Measurements from ENCODE around the gene HDLBP.
A peak's percentile ranks its signal among the peaks of the same experiment; 100 is the strongest.

Gene HDLBP

DNA sequence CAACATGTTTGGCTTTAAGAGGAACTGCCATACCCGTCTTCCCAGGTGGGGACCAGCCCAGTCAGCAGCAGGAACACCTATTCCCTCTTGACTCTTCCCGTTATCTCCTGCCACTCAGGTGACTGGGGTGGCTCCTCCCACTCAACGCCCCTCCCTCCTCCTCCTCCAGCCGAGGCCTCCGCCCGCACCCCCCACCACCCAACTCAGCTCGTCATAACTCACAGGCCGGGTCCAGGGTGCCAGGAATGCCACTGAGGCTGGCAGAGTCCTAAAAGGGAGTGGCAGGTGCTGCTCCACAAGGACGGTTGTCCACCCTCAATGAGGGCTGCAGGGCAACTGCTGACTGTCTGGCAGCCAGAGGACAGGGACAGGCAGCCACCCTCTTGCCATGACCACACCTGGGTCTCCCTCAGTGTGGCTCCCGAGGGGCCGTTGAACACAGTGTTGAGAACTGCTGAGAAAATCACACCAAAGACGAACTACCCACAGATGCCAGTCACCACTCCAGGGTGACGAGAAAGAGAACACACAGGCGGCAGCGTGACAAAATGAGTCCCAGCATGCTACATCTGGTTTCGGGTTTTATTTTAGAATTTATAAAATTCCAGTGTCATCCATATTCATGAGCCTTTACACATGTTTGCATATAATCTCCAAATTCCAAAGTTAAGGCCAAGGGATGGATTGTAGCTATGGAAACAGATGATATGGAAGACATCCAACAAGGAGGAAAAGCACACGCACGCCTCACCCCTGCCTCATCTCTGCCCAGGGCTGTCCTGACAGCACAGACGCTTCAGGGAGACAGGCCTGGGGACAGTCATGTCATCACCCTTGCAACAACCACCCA lies 88.5 kb downstream of the HDLBP start:
- no peak for DNase-seq

DNA sequence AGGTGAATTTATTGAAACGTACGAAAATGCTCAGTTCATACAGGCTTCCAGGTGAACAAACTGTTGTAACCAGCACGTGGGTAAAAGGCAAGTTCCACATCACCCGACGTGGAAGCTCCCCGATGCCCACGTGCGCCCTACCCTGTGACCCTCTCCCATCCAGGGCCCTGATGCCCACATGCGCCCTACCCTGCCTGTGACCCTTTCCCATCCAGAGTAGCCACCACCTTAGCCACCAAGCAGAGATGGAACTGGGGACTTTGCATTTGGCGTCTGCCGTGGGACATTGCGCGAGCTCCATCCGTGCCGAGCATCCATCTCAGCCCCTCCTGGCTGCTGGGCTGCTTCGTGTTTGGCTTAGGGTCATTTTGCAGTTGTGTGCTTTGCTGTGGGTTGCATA lies 89.5 kb downstream of the HDLBP start:
- no peak for DNase-seq

DNA sequence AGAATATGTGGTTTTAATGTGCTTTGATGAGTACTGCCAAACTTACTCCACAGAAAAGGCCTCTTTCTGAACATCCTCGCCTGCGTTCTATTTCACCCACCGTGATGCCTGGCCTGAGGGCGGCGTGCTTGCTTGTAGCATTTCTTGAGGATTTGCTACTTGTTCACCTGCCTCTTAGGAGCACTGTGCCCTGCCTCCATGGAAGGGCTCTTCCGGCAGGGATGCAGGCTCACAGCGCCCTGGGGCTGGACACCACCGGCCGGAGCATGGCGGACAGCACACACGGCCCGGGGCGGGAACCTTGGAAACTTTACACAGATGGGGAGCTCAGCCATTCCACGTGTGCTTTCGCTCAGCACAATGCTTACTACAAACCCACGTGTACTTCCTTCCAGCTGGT lies 89.9 kb downstream of the HDLBP start:
- DNase-seq = no peak

DNA sequence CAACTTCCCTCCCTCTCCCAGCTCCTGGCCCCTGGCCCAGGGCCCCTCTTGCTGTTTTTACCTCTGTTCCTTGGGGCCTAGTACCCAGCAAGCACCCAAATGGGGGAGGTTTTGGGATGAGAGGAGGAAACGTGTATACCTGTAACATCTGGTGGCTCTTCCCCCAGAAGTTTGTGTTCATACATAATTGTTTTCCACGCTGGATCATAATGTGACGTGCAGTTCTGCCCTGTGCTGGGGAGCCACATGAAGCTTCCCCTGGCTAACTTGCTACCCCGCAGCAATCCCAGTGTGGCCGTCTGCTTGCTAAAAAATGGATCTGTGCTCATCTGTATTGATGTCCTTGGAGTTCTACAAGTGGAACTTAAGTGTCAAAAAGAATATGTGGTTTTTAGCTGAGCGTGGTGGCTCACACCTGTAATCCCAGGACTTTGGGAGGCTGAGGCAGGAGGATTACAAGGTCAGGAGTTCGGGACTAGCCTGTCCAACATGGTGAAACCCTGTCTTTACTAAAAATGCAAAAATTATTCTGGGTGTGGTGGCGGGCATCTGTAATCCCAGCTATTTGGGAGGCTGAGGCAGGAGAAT lies 90.5 kb downstream of the HDLBP start:
- DNase-seq = no peak

DNA sequence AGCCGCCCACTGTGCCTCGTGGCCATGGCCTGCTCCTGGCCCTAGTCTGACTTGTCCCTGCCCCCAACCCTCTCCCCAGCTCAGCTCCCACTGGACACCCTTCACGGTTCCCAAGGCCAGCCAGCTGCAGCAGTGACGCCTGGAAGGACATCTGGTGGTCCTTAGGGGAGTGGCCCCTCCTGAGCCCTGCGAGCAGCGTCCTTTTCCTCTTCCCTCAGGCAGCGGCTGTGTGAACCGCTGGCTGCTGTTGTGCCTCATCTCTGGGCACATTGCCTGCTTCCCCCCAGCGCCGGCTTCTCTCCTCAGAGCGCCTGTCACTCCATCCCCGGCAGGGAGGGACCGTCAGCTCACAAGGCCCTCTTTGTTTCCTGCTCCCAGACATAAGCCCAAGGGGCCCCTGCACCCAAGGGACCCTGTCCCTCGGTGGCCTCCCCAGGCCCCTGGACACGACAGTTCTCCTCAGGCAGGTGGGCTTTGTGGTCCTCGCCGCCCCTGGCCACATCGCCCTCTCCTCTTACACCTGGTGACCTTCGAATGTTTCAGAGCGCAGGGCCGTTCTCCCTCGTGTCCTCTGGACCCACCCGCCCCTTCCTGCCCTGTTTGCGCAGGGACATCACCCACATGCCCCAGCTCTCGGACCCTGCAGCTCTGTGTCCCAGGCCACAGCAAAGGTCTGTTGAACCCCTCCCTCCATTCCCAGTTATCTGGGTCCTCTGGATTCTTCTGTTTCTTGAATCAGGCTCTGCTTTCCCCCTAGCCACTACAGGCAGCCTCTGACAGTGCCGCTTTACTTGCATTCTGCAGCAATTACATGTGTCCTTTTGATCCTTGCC lies 91.2 kb downstream of the HDLBP start:
- no peak for DNase-seq

DNA sequence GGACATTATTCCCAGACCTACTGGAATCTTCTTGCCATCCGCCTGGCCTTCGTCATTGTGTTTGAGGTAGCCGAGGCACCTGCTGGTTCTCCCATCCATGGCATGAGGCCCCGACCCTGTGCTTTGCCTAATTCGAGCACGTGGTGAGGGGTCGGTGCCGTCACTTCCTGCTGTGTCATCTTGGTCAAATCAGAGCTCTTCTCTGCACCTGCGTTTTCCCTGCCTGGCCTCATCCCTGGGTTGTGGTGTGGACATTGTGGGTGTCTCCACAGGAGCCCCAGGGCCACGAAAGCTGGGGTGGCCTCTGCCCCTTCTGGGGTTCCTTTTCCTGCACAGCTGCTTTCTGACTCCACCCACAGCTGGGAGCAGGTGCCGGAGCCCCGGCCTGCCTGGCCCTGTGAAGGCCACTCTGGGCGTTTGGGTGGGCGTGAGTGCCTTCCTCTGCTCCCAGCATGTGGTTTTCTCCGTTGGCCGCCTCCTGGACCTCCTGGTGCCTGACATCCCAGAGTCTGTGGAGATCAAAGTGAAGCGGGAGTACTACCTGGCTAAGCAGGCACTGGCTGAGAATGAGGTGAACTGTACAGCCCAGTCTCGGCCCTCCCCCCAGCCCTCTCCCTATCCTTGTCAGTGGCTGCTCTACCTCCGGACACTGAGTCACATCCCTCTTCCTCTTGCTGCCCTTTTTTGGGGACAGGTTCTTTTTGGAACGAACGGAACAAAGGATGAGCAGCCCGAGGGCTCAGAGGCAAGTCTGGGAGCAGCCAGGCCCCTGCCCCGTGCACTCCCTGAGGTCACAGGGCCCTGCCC lies 92.1 kb downstream of the HDLBP start:
- no peak for DNase-seq

DNA sequence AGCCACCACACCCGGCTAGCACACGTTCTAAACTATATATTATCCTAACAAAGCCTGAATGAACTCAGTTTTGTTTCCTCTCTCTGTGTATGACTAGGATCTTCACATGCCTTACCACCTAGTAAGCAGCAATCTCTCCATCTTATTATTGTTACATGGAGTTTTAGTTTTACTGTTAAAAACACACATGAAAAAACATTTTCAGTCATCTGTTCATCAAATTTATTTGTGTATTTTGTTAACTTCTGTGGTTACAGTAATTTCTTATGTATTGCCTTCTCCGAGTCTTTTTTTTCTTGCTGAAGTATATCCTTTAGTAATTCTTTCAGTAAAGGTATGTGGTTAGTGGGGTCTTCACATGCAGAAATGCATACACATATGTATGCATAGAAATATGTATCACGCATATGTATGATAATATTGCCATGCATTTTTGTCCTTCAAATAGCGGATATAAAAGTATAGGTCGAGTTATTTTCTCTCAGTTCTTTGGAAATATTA lies 95.6 kb downstream of the HDLBP start:
- DNase-seq = no peak

DNA sequence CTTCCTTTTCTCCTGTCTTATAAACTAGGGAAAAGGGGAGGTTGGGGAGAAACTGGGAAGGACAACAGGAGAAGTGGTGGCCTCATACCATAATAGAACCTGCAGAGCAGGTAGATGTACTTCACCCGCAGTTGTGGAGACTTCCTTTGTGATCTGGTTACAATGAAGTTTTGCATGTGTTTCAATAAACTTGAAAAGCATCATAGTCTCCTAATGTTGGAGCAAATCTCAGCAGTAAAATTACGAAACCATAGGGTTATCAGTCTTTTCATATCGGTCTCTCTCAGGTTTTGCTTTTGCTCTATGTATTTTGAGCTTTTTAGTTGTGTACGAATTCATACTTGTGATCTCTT lies 96.5 kb downstream of the HDLBP start:
- DNase-seq = no peak

DNA sequence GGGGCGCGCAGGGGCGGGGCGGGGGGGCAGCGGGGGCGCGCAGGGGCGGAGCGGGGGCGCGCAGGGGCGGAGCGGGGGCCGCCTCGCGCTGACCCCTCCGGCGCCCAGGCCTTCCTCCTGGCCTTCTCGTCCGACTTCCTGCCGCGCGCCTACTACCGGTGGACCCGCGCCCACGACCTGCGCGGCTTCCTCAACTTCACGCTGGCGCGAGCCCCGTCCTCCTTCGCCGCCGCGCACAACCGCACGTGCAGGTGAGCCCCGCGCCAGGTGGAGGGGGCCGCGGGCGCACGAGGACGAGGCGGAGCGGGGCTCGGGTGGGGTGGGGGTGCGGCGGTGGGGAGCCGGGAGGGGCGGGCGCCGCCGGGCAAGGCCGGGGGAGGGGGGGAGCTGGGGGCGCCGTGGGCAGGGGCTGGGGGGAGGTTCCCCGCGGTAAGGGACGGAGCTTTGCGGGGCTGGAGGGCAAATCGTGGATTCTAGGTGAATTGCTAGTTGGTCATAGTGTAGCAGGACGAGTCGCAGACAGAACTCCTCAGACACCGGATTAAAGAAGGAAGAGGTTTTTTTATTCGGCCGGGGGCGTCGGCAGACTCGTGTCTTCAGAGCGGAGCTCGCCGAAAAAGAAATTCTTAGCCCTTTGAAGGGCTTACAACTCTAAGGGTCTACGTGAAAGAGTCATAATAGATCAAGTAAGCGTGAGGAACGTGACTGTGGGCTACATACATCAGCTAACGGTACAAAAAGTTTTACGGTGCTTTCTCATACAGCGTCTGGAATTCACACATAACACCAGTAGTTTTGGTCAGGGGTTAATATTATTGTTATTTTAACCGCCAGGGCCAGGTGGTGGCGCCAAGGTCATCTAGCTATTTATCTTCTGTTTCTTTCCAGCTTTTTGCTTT lies 97.1 kb downstream of the HDLBP start:
- DNase-seq = peak; percentile 64

DNA sequence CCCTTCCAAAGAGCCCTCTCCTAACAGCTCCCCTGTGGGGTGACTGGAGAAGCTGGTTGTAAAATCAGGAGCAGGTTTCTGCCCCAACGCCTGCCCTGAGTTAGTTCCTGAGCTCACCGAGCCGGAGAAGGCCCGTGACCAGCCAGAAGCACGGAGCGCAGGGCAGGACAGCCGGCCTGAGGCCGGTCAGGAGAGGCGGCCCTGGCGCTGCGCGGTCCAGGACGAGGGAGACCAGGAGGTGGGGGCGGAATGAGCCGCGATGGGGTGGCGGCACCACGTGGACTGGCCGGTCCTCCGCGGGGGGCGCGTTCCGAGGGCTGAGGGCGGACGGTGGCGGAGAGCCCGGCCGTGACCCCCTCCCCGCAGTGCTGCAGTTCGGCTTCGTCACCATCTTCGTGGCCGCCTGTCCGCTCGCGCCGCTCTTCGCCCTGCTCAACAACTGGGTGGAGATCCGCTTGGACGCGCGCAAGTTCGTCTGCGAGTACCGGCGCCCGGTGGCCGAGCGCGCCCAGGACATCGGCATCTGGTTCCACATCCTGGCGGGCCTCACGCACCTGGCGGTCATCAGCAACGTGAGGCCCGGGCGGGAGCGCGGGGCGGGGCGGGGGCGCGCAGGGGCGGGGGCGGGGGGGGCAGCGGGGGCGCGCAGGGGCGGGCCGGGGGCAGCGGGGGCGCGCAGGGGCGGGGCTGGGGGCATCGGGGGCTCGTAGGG lies 98.0 kb downstream of the HDLBP start:
- DNase-seq = peak; percentile 63

DNA sequence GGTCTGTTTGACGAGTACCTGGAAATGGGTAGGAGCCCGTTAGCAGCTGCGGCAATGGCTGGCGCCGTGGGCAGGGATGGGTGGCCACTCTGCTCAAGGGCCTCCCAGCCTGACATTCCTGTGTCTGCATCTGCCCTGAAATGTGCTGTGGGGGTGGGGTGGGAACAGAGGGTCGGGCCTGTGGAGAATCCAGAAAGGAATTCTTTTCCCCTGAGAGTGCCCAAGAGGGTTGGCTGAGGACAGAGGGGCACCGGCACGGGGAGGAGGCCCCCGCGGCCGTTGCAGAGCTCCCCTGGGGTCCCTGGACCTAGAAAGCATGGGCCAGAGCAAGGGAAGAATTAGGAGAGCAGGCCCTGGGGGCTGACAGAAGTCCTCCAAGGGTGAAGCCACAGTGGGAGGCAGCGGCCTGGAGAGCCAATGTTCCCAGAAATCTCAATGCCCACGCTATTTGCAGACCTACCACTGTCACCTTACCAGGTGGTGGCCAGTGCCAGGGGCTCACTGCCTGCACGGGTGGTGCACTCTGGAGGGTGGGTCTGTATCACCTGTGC lies 99.2 kb downstream of the HDLBP start:
- DNase-seq = no peak

DNA sequence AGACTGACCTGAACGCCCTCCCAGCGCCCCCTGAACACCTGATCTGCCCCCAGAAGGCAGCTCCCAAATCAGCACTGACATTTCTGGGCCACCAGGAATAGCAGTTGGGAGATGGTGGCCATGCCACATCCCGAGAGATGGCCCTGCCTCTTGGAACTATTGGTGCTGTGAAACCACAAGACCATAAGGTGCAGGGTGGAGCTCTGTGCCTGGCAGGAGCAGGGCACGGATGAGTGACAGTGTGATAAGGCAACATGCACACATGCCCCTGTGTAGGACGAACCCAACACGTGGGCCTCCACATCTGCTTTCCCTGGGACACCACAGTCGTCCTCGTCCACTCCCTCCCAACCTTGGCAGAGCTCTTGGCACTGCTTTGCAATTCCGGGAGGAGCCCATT lies 100.1 kb downstream of the HDLBP start:
- DNase-seq = peak; percentile 82

DNA sequence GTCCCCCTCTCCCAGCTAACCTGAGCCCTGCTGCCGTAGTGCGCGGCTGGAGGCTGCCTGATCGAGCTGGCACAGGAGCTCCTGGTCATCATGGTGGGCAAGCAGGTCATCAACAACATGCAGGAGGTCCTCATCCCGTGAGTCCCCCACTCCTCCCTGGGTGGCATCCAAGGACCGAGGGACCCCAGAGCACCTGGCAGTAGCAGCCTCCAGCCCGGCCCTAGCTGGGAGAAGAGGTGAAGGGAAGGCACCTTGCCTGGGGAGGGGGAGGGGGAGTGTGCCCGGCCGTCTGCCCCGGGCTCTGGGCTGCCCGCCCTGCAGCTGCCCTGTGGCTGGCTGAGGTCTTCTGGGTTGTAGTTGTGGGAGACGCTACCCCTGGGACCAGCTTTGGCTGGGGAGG lies 100.7 kb downstream of the HDLBP start:
- DNase-seq = no peak

DNA sequence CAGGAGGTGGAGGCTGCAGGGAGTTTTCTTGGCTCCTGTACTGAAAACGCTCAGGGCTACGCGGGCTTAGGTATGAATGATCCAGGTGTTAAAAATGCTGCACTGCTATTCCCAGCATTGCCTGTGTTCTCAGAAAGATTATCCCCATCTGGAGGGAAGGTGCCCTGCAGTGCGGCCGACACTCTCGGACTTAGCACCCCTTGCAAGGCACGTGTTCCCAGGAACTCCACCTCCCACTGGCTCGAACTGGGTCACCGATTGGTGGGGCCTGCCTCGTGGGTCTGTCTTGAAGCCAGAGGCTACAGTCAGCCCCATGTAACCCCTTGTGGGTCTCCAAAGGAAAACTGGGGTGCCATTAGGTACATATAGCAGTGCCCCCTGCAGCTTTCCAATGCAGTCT lies 101.3 kb downstream of the HDLBP start:
- no peak for DNase-seq

DNA sequence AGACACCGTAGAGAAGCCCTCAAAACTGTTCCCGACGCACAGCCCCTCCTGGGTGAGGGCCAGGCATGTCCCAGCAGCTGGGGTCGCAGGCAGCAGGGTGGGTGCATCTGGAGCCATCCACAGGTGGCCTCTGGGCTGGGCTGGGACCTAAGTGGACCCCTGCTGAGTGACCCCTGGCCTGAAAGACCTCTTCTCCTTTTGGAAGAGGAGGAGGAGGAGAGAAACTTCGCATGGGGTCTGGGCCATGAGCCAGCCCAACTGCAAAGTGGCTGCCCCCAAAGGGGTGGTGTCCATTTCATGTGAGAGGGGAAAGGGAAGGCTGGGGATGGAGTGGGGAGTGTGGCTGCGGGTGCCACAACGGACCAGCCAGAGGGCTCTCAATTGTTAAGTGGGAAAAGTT lies 101.9 kb downstream of the HDLBP start:
- DNase-seq = no peak

DNA sequence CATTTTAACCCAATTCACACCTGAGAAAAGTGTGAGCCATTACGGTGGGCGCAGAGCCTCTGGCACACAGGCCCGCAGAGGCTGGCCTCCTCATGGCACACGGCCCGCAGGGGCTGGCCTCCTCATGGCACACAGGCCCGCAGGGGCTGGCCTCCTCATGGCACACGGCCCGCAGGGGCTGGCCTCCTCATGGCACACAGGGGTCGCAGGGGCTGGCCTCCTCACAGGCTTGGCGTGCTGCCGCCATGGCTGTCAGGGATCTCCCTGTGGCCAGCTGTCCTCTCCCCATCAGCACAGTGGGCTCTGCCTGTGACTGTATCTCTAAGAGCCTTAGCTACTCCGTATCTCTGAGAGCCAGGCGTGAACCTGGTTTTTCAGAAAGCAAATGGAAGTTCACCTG lies 102.4 kb downstream of the HDLBP start:
- no peak for DNase-seq

DNA sequence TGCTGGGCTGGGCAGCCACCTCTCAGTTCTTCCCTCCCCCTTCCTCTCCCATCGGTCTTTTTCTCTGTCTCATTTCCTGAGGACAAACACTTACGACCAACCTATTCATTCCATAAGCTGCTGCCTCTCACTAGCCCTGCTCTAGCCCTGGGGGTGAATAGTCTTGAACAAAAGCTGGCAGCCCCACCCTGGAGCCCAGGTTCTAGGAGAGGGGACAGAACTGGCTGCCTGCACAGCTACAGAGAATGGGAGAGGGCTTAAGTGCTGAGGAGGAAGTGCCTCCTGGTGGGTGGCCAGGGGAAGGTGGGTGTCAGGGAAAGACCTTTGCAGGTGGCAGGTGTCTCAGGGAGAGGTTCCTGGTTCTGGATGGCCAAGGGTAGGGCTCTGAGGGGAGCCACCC lies 104.2 kb downstream of the HDLBP start:
- DNase-seq = no peak

DNA sequence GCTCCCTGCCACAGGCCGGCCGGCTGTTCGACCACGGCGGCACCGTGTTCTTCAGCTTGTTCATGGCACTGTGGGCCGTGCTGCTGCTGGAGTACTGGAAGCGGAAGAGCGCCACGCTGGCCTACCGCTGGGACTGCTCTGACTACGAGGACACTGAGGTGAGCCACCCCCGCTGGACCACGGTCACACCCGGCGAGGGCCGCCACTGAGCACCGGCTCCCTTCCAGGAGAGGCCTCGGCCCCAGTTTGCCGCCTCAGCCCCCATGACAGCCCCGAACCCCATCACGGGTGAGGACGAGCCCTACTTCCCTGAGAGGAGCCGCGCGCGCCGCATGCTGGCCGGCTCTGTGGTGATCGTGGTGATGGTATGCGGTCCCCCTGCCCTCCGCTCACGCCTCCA lies 106.2 kb downstream of the HDLBP start:
- DNase-seq = no peak

DNA sequence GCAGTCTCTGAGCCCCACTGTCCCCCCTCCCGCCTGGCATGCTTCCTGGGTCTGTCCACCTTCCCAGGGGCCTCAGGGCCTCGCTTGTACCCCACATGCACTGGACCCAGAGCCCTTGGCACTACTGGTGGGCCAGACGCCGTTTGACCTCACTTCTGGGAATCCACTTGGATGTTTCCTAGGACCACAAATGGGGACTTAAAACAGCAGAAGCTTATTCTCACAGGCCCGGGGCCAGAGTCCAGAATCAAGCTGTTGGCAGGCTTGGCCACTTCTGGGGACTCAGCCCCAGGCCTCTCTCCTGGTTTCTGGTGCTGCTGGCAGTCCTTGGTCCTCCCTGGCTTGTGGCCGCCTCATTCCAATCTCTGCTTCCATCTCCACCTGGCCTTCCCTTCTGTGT lies 107.4 kb downstream of the HDLBP start:
- no peak for DNase-seq

DNA sequence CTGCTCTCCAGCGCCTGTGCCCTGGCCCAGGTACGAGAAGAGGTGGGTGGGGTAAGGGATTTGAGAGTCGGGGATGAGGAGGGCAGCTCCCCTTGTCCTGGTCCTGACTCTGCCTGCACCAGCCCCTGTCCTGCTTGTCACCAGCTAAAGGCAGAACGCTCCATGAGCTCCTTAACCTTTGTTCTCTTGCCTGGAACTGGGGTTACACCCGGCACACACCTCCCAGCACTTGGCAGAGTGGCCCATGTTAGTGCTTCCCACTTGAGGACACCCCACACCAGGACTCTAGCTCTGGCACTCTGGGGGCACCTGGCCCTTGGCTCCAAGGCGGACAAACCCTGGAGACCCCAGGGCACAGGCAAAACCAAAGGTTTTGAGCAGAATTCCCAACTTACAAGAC lies 107.8 kb downstream of the HDLBP start:
- no peak for DNase-seq

DNA sequence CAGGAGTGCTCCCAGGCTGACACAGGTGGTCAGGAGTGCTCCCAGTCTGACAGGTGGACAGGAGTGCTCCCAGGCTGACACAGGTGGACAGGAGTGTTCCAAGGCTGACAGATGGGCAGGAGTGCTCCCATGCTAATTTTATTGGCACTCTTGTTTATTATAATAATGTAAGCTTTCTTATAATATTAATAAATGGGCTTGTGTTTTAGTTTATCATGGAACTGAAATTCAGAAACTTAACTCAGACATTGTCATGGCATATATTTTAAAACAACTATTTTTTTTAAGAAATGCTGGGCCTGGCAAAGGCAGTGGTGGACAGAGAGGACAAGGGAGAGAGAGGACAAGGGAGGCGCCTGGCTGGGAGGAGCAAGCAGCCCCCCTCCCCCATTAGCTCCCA lies 108.3 kb downstream of the HDLBP start:
- no peak for DNase-seq

All from hematopoietic multipotent progenitor cell treated with erythropoietin and hydrocortisone succinate and interleukin-3 and kit ligand, for 6 days (in vitro differentiated cells).